Caco-2 (cell line): ENCODE measurements around the gene IFNA17. TPM values are rescaled to one million over a fixed set of nuclear protein-coding genes. Genes with fewer than 3 reads are reported as not detected.
"Not testable (repeated sequence)": the region's sequence is repeated elsewhere in the genome, so short reads cannot be mapped to it uniquely, and the experiment has no call there.

Source experiments
- BruUV-seq: library from RNA; stranded (reverse); fragments of 400-500 nt; replicated peaks from 2 replicates; lab custom pipeline; 2021; lab: Mats Ljungman, UMichigan
- CTCF ChIA-PET: fragments of 300-600 bp; sonication (Branson Sonifier 250); formaldehyde crosslinking; loops from one replicate; lab custom pipeline; 2022; ENCODE audit warnings: antibody characterized with exemption; lab: Charles Lee
- POLR2A ChIA-PET: fragments of 300-600 bp; sonication (Branson Sonifier 250); formaldehyde crosslinking; loops from one replicate; lab custom pipeline; 2022; ENCODE audit warnings: antibody characterized with exemption; lab: Charles Lee
- DNase-seq, 2 experiments: peaks; one replicate each; pipeline versions ENCODE4 v3.0.0 to v3.0.0-alpha.2; 2020 to 2022
- H3K27me3 ChIP-seq: replicated peaks from 2 replicates; pipeline ENCODE4 v1.6.0; 2011; ENCODE audit warnings: low read length; ENCODE audit not compliant: control insufficient read depth, insufficient read depth
- H3K36me3 ChIP-seq: 2 replicates; pipeline ENCODE4 v1.5.1; 2011; ENCODE audit warnings: low read length; ENCODE audit not compliant: control insufficient read depth, insufficient read depth
- H3K4me1 ChIP-seq: fragments of 250-450 bp; sonication (Bioruptor Pico); 2 replicates; pipeline ENCODE4 v1.5.1; 2020; ENCODE audit warnings: mild to moderate bottlenecking
- H3K4me3 ChIP-seq: 2 replicates; pipeline ENCODE4 v1.5.1; 2011; ENCODE audit warnings: low read depth, mild to moderate bottlenecking, control low read depth, low read length
- H3K9me3 ChIP-seq: fragments of 250-450 bp; sonication (Bioruptor Pico); 2 replicates; pipeline ENCODE4 v1.5.1; 2020; ENCODE audit warnings: mild to moderate bottlenecking, moderate library complexity
- H3K27ac Mint-ChIP-seq: one replicate; pipeline ENCODE4 v1.8.0; 2022; ENCODE audit warnings: mixed read lengths; ENCODE audit not compliant: unreplicated experiment
- H3K27me3 Mint-ChIP-seq: one replicate; pipeline ENCODE4 v1.8.0; 2022; ENCODE audit warnings: mixed read lengths; ENCODE audit not compliant: insufficient read depth, unreplicated experiment
- H3K36me3 Mint-ChIP-seq: one replicate; pipeline ENCODE4 v1.8.0; 2022; ENCODE audit warnings: mild to moderate bottlenecking, mixed read lengths; ENCODE audit not compliant: insufficient read depth, unreplicated experiment
- H3K4me1 Mint-ChIP-seq: one replicate; pipeline ENCODE4 v1.8.0; 2022; ENCODE audit warnings: low read depth, mixed read lengths; ENCODE audit not compliant: unreplicated experiment
- H3K4me3 Mint-ChIP-seq: one replicate; pipeline ENCODE4 v1.8.0; 2022; ENCODE audit warnings: mild to moderate bottlenecking, moderate library complexity, mixed read lengths; ENCODE audit not compliant: unreplicated experiment
- H3K9me3 Mint-ChIP-seq: one replicate; pipeline ENCODE4 v1.8.0; 2022; ENCODE audit warnings: mixed read lengths; ENCODE audit not compliant: unreplicated experiment
- CTCF ChIP-seq, 2 experiments: fragments of 200-600 bp in 1 of 2; IDR thresholded peaks; 1 replicate in 1 of 2; 2 replicates in 1 of 2; pipeline versions ENCODE4 v1.5.1 to v1.8.0; 2011 to 2022; ENCODE audit warnings: antibody characterized with exemption in 1 of 2, control low read depth in 1 of 2, inconsistent platforms in 1 of 2, low read depth in 1 of 2, low read length in 1 of 2, mild to moderate bottlenecking in 1 of 2, moderate library complexity in 1 of 2; ENCODE audit not compliant: insufficient read depth in 1 of 2, severe bottlenecking in 1 of 2, unreplicated experiment in 1 of 2
- intact Hi-C: fragments of 100-400 bp; cut with micrococcal nuclease; formaldehyde crosslinking; loops from one replicate; pipeline ENCODE4 v1.10.0; 2022; ENCODE audit not compliant: unreplicated experiment
- total RNA-seq: library from RNA; stranded (reverse); gene quantifications from 2 replicates; pipeline ENCODE4 v1.2.3, GENCODE V29; 2022

IFNA17 gene
- total RNA-seq, 1 experiment from 2014 or later = not detected

- H3K27ac Mint-ChIP-seq, H3K9me3 ChIP-seq, H3K27me3 ChIP-seq, BruUV-seq, H3K36me3 Mint-ChIP-seq, POLR2A ChIA-PET, H3K4me1 ChIP-seq, H3K36me3 ChIP-seq, H3K4me1 Mint-ChIP-seq, H3K9me3 Mint-ChIP-seq, H3K4me3 Mint-ChIP-seq, H3K4me3 ChIP-seq: not testable (repeated sequence)
- DNase-seq = peak in 1 of 2 experiments; percentile 14
- H3K27me3 Mint-ChIP-seq = peaks cover 11% of the 10 kb centered on the region
- CTCF ChIA-PET = interaction anchor here (0.6 to 1.3 kb wide), 6 partner anchors 16 to 220 kb away, joined by 3 to 6 read pairs (median 4); no protein-coding TSS in a partner anchor
- peak in 1 of 2 experiments; percentile 55 for TF ChIP-seq CTCF (IDR thresholded peaks at IDR 0.05; ENCODE audit: insufficient read depth in 1 of 2, low read depth in 1 of 2, low read length in 1 of 2, severe bottlenecking in 1 of 2, unreplicated experiment in 1 of 2)
- intact Hi-C loops = loop anchor here (5.0 kb wide), 1 partner anchor 552 kb away; no protein-coding TSS in a partner anchor
Measured at GRCh38 chr9:21235468-21236359, 7.7 kb upstream of the IFNA17 start.

GRCh38 chr9:21234153-21234687 lies 6.2 kb upstream of the IFNA17 start:
- H3K4me3 Mint-ChIP-seq = no peak overlapping the region
- no peaks in the 10 kb centered on the region for H3K36me3 ChIP-seq
- no peaks in the 10 kb centered on the region for H3K9me3 Mint-ChIP-seq
- H3K27ac Mint-ChIP-seq = no peak overlapping the region
- peaks cover 11% of the 10 kb centered on the region for H3K27me3 Mint-ChIP-seq
- H3K36me3 Mint-ChIP-seq = no peaks in the 10 kb centered on the region
- no peak for TF ChIP-seq CTCF (IDR thresholded peaks at IDR 0.05; ENCODE audit: insufficient read depth in 1 of 2, low read depth in 1 of 2, low read length in 1 of 2, severe bottlenecking in 1 of 2, unreplicated experiment in 1 of 2)
- no peaks in the 10 kb centered on the region for H3K27me3 ChIP-seq
- ChIA-PET POLR2A (no interaction called here), CTCF (no interaction called here)
- H3K9me3 ChIP-seq = no peaks in the 10 kb centered on the region
- no peaks in the 10 kb centered on the region for H3K4me1 ChIP-seq
- BruUV-seq = no TSS peak
- no peak overlapping the region for H3K4me3 ChIP-seq
- H3K4me1 Mint-ChIP-seq = no peaks in the 10 kb centered on the region
- DNase-seq = no peak
- intact Hi-C loops = no loop called here

- Mint-ChIP-seq H3K4me3 (no peak overlapping the region), H3K27ac (no peak overlapping the region), H3K9me3 (no peaks in the 10 kb centered on the region), H3K27me3 (peaks cover 7% of the 10 kb centered on the region), H3K4me1 (no peaks in the 10 kb centered on the region), H3K36me3 (no peaks in the 10 kb centered on the region)
- CTCF ChIA-PET = no interaction called here
- Histone ChIP-seq H3K27me3 (no peaks in the 10 kb centered on the region), H3K4me3 (no peak overlapping the region), H3K4me1 (no peaks in the 10 kb centered on the region), H3K9me3 (no peaks in the 10 kb centered on the region), H3K36me3 (no peaks in the 10 kb centered on the region)
- POLR2A ChIA-PET = no interaction called here
- BruUV-seq = no TSS peak
- no peak for TF ChIP-seq CTCF (IDR thresholded peaks at IDR 0.05; ENCODE audit: insufficient read depth in 1 of 2, low read depth in 1 of 2, low read length in 1 of 2, severe bottlenecking in 1 of 2, unreplicated experiment in 1 of 2)
- intact Hi-C loops = no loop called here
- DNase-seq = no peak
Measured at GRCh38 chr9:21233258-21233657, 5.2 kb upstream of the IFNA17 start.

- H3K36me3 Mint-ChIP-seq, CTCF ChIA-PET: not testable (repeated sequence)
- intact Hi-C loops = loop anchor here (10.0 kb wide), 1 partner anchor 238 kb away; no protein-coding TSS in a partner anchor
Measured at GRCh38 chr9:21217211-21217610, 10.8 kb downstream of the IFNA17 start, which contains the start of gene IFNA16. Gene IFNA16, minus strand, starts transcription at chr9:21217311. Its CDS starts 6 bp downstream, at chr9:21217305.

More at GRCh38 chr9:21217211-21217610, 10.8 kb downstream of the IFNA17 start, which contains the start of gene IFNA16:
- peaks cover 16% of the 10 kb centered on the region for H3K27me3 Mint-ChIP-seq
- DNase-seq, H3K4me3 ChIP-seq, H3K4me3 Mint-ChIP-seq, H3K4me1 Mint-ChIP-seq, H3K4me1 ChIP-seq, POLR2A ChIA-PET, H3K27me3 ChIP-seq, H3K27ac Mint-ChIP-seq, H3K9me3 ChIP-seq, H3K36me3 ChIP-seq, H3K9me3 Mint-ChIP-seq, BruUV-seq: not testable (repeated sequence)
